Effector CD4-positive, alpha-beta T cell (primary cell): ENCODE measurements around the gene CDH13. TPM values are rescaled to one million over a fixed set of nuclear protein-coding genes. Genes with fewer than 3 reads are reported as not detected.

Experiments used
- DNase-seq: peaks from one replicate; pipeline ENCODE4 v3.0.0-alpha.2; 2020
- total RNA-seq: gene quantifications from one replicate; lab custom pipeline; 2026; lab: John Stamatoyannopoulos, UW

The CDH13 gene
- not detected for total RNA-seq

DNA sequence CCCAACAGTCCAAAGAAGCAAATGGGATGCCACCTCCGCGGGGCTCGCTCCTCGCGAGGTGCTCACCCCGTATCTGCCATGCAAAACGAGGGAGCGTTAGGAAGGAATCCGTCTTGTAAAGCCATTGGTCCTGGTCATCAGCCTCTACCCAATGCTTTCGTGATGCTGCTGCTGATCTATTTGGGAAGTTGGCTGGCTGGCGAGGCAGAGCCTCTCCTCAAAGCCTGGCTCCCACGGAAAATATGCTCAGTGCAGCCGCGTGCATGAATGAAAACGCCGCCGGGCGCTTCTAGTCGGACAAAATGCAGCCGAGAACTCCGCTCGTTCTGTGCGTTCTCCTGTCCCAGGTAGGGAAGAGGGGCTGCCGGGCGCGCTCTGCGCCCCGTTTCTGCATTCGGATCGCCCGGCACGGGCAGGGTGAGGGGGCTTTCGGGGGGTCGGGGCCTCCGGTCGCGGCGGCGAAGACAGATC is at the start of gene CDH13:
Gene CDH13, plus strand, starts transcription at position 179 of the 471 bp plus-strand sequence.
- no peak for DNase-seq

DNA sequence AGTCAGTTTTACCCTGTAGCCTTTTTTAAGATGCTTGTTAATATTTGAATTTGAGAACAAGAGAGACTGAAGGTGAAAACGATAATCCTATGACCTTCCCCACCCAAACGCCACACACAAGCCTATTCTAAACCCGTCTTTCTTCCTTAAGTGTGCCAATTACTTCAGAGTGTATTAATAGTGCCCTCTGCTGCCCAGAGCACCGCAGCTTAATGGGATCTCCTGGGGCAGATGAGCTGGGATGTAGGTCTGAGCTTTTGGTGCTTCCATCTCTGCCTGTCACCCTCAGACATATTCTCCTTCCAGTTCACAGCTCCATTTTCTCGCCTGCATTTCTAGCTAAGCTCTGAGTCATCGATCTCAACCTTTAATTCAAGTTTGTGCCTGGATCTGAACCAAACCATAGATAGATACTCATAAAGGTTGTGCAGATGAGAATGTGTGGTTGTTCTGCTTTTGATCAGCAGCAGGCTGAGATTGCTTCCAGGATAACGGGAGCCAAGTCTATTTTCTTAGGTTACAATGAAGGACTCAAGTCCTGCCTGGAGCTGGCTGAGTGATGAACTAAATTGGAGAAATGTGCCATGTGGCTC is 46.4 kb upstream of the CDH13 start:
- DNase-seq = no peak

DNA sequence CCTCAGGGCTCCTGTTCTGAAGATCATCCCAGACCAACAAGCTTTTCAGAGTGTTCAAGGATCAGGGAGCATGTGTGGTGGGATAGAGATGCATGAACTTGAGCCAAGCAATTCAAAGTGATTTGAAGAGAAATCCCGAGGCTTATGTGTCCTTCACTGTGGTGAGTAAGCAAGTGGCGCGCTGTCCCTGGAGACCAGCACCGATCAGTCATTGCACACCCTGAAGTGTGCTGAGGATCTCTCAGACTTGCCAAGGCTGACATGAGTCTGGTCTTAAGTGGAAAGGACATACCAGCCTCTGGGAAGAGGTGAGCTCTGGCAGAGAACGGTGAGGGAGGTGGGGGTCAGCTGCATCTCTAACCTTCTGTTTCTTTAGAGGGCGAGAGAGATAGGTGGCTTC is 43.8 kb upstream of the CDH13 start:
- no peak for DNase-seq

DNA sequence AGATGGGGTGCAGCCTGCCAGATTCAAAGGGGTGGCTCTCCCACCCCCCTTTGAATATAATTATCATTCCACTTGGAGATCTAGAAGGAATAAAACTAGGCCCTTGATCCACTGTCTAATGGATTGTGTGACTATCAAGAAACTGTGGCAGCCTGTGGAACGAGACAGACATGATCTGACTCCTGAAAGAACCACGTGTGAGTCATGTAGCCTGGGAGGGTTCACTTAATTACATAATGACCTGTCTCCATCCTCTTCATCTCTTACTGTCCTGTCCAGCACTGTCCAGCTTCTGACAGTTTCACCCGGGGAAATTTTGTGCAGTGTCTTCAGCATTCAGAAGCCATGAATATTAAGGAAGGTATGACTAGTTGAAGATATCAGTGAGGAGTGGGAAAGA is 43.3 kb upstream of the CDH13 start:
- DNase-seq = no peak

DNA sequence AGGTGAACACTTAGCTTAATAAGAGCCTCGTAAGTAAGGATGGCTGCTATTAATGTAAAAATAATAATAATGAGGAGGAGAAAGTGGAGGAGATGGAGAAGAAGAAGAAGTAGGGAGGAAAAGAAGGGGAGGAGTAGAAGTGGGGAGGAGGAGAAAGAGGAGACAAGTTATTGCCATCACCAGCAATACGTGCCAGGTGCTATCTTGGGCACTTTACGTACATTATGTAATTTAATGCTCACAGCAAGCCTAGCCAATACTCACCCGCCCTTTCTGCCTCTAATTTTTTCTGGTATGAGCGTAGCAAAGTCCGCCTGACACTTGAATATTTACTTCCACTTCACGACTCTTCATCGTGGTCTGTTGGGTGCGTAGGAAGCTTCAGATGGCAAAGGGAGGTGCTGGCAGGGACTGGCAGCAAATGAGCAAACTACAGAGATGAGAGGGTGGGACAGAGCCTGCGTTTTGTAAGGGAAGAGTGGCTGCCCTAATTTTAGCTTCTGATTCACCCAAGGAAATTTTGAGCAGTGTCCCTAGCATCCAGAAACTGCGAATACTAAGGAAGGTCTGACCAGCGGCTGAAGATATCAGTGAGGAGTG is 42.1 kb upstream of the CDH13 start:
- no peak for DNase-seq

DNA sequence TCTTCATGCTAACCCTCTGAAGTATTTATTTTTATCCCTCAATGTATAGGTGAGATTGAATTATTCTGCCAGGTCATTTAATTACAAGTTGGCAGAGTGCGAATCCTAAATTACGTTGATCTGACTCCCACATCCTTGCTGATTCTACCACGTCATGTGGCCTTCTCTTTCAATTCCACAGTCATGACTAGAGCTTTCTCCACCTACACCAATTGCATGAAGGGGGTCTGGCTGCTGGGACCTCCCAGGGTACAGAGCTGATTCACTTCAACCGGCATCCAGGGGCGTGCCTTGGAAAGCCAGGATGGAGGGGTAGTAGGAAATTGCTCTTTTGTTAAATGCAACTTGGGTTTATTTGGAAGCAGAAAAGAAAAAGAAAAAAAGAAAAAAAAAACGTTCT is 41.1 kb upstream of the CDH13 start:
- no peak for DNase-seq

DNA sequence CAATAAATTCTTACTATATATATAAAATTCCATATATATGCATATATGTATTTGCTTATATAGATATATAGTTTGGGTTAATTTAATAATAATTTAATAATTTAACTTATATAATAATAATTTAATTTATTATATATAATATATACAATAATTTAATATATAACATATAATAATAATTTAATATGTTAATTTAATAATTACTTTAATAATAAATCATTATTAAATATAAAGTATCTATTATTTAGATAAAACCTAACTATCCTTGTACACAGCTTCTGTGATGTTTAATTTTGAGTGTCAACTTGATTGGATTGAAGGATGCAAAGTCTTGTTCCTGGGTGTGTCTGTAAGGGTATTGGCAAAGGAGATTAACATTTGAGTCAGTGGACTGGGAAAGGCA is 40.6 kb upstream of the CDH13 start:
- no peak for DNase-seq

DNA sequence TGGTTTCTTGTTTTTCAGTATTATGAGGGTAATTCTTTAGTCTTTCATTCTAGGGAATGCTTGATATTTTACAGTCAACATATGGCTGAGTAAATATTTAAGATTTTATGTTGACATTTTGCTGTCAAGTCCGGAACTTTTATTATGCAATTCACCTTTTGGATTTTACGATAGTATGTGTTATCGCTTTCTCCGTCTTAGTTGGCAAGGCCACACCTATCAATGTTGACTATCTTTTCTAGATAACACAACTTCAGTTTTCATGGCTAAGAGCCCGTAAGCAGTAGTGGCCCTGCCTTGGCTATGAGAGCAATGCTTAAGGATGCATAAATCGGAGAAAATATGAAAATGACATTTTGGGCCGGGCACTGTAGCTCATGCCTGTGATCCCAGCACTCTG is 39.5 kb upstream of the CDH13 start:
- DNase-seq = no peak

DNA sequence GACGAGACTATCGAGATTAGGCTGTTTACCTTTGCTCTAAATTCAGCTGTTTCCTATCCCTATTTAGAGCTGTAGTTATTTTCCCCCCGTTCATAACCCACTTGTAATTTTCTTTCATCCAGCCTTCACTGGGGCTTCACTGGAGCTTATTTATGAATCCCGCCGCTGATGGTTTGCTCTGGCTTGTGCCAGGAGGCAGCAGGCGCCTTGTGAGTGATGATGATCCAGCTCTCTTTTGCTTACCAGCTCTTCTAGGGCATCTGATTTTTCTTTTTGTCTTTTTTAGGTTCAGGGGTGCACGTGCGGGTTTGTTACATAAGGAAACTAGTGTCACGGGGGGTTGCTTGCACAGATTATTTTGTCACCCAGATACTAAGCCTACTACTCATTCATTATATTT is 37.4 kb upstream of the CDH13 start:
- no peak for DNase-seq

DNA sequence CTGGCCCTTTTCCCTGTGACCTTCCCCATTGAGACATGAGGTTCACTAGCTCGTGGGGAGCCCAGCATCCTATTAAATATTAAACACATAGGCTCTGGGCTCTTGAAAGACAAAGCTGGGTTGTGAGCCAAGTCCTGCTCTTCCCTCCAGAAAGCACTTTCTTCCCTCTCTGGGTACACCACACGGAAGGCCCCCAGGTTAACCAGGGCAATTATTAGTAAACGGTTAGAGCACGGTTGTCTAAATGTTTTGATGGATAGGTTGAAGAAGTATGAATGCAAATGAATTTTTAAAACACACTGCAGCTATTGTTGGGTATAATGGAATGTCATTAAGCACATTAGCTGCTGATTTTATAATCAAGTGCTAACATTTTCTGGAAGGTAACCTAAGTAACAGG is 32.7 kb upstream of the CDH13 start:
- DNase-seq = no peak

DNA sequence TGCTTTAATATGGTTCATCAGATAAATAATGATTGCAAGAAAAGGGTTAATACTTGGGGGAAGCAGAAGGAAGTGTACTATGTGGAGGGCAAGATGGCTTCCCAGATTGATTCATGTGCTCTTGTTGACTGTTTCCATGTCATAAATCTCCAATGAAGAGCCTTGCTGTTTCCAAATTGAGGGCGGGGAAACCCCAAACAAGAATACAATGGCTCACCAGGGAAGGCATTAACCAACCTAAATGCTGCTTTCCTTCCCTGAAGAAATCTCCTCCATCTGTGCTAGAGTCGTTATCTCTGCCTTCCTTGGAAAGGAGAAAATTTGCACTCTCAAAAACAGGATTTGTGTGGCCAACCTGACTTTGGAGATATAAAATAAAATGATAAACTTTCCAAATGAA is 28.0 kb upstream of the CDH13 start:
- DNase-seq = no peak

DNA sequence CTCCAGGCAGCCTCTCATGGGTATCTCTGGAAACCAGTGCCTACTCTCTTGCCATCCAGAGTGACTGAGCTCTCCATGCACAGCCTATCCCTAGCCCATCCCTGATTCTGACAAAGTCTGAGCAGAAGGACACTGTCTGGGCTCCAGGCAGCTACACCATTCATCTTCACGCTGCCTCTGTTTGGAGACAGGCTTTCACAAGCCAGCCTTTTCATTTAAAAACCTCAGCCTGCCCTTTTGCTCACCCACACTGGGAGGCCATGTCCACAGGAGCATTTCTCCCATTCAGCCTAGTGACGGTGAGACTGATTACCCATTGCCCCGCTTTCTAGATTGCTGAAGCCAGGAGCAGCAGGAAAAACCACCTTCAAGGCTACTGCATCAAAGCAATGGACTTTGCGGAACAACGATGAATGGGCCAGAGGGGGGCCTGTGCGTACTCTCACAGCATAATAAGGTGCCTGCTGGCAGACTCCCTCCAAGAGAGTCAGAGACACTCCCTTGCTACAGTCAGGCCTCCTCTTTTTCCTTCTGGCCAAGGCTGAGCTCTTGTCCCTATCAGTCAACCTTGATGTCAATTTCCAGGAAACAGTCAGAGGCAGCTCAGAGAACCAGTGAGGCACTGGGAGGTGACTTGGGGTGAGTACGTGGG is 24.7 kb upstream of the CDH13 start:
- no peak for DNase-seq

DNA sequence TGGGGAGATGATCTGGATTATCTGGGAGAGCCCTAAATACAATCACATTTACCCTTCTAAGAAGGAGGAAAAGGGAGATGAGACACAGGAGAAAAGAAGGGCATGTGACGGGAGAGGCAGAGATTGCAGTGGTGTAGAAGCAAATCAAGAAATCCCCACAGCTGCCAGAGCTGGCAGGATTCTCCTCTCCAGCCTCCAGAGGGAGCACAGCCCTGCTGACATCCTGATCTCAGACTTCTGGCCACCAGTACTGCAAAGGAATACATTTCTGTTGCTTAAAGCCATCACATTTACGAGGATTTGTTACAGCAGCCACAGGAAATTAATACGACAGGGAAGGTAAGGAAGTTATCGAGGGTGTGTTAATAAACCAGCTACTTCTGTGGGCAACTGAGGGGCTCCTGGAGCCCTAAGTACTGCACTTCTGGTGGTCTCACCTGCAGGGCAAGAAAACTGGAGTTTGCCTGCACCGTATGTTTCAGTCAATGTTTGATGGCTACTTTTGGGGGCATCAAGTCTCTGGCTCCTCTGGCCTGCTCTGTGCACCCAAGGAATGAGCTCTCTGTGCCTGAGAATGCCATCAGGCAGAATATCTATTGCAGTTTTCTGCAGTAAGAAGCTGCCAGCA is 22.9 kb upstream of the CDH13 start:
- DNase-seq = no peak

DNA sequence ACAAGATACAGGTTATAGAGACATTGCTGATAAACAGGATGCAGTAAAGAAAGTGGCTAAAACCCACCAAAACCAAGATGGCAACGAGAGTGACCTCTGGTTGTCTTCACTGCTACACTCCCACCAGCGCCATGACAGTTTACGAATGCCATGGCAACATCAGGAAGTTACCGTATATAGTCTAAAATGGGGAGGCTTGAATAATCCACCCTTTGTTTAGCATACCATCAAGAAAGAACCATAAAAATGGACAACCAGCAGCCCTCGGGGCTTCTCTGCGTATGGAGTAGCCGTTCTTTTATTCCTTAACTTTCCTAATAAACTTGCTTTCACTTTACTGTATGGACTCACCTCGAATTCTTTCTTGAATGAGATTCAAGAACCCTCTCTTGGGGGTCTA is 21.7 kb upstream of the CDH13 start:
- no peak for DNase-seq

DNA sequence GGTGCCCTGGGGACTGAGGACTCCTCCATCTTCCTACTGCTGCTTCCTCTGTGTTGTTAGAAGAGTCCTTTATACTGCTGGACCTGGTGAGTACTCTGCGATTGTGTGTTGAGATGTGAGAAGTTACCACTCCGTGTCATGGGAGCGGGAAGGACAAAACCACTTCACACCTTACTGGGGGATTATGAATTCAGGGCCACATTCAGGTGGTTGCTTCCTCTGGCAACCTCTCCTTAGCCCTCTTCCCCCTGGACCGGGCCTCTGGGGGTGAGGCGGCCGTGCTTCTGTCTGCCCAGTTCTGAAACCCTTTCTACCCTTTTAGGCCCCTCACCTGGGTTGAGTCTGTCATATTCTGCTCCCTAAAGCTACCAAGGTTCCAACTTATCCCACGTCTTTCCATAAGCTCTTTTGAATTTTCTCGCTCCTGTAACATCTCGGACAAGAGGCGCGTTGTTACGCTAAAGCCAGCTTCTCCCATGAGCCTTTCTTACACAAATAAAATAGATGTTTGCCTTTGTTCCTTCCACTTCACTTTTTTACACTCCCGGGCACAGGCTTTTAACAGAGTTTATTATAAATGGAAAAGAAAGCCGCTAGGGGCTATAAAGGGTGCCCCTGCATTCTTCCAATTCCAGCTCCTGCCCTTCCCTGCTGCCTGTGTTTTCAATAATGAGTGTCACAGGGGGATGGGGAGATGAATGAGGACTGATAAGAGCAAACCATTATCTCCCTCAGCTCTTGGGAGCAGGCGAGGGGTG is 20.7 kb upstream of the CDH13 start:
- no peak for DNase-seq

DNA sequence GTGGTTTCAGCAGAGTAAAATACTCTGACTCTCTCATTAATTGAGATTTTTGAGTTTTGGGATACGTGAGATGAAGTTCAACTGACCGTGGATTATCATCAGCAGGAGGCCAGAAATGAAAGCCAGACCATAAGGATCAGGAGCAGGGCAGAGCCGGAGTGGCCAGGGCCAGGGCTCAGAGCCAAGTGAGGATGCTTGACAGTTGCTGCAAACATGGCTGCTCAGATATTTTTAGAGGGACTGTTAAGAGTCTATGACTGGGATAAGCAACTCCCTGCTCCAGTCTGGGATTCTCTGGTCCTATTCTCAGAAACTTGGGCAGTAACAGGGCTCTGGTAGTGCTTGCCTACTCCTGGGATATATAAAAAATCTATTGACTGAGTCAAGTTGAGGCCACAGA is 17.6 kb upstream of the CDH13 start:
- no peak for DNase-seq

DNA sequence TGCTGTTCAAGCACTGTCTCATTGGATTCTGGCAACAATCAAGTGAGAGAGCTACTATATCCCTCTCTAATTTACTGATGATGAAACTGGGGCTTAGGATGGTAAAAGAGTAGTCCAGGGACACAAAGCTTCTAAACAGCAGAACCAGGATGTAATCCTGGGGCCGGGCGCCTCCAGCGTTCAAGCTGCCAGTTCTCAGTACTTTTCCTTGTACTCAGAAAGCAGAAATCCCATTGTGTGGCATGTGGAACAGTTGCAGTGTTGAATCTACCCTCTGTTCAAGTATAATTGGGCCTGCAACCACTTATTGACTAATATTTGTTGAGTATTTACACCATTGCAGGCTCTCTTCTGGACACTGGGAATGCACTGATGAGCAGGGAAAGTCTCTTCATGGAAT is 14.5 kb upstream of the CDH13 start:
- no peak for DNase-seq

DNA sequence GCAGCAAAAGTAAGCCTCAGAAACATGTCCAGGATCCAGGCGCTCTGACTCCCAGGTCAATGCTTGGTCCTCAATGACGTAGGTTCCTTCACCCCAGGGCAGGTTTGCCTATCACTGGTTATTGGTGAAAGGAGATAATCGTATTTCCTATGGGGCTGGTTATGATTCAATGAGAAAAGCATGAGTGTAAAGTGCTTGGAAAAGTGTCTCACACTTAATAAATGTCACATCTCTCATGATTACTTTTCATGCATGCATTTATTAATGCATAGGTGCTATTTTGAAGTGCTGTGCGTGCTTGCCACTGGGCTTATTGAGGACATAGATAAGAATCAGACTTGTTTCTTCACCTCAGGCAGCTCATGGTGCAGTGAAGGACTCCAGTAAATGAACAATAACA is 10.4 kb upstream of the CDH13 start:
- no peak for DNase-seq

DNA sequence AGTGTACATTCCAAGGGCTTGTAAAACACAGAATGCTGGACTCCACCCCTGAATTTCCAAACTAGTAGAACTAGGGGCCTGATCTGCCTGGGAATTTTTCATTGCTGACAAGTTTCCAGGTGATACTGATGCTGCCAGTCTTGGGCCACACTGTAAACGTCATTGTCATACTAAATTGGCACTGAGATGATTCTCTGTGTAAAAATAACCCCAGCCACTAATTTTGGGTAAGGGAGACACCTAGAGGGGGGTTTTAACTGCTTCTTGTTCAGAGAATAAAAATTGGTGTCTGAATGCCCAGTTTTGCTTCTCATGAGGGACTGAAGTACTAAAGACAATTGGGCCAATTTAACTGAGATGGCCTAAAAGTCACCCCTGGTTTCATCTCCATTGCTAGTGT is 5.0 kb upstream of the CDH13 start:
- DNase-seq = no peak

DNA sequence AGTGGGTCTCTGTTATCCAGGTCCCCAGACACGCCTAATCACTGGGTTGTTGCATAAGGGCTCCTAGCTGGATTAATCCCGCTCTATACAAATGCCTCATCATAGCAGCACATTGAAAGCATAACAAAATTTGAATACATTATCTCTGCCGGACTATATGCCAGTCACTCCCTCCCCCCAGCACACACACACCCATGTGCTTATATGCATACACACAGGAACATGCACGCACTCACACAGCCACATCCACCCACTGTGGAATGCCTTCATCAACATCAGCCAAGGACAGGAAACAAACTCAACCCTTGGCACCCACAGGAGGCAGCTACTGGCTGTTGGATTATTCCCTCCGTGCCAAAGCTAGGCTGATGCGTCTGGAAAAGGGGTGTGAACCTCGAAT is 3.5 kb upstream of the CDH13 start:
- no peak for DNase-seq

DNA sequence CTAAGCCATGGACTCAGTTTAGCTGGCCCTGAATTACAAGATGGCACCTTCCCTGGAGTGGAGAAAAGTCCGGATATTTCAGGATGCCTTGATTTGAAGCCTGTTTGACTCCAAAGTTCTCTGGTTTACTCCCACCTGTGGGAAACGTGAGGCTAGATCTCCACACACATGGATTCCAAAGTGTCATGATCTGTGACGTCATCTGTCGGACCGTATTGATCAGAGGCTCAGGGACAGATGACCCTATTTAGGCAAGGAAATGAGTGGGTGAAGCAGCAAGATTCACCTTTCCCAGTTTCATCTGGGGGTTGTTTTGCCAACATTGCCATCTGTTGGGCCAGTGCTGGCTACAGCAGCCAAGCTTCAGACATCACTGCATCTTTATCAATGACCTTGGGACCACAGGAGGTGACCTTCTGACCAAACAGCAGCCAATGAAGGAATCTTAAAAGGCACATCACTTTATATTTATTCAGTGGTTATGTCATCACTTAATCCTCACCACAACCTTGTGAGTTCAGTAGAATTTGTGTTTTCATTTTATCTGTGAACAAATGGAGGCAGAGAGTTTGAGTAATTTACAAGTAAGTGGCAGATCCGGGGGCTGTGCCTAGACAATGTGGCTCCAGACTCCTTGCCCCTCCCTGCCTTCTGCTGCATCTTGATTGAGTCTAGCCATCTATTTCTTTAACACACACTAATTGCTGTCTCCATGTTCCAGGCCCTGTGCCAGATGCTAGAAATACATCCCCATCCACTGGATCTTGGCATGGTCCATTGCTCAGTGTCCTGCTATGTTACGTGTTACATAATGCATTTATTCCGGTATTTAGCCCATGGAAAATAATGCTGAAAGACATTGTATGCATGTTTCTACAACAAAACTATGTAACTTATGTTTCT is 1.5 kb upstream of the CDH13 start:
- no peak for DNase-seq

DNA sequence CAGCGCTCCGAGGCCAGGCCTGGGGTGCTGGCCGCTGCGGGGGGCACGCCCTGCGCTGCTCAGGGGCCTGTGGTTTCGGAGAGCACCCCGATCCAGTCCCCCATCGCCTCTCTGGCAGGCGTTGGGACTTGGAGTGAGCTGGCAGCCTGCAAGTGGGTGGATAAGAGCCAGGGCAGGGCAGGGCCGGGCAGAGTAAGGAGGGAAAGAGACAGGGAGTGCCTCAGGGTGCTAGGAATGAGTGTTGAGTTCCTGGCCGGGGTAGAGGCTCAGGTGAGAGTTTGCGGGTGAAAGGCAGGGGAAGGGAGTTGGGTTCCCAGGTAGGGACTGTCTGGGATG is 1.3 kb downstream of the CDH13 start:
- DNase-seq = no peak
